Measurements from ENCODE around the gene ASGR1.

Gene ASGR1

DNA sequence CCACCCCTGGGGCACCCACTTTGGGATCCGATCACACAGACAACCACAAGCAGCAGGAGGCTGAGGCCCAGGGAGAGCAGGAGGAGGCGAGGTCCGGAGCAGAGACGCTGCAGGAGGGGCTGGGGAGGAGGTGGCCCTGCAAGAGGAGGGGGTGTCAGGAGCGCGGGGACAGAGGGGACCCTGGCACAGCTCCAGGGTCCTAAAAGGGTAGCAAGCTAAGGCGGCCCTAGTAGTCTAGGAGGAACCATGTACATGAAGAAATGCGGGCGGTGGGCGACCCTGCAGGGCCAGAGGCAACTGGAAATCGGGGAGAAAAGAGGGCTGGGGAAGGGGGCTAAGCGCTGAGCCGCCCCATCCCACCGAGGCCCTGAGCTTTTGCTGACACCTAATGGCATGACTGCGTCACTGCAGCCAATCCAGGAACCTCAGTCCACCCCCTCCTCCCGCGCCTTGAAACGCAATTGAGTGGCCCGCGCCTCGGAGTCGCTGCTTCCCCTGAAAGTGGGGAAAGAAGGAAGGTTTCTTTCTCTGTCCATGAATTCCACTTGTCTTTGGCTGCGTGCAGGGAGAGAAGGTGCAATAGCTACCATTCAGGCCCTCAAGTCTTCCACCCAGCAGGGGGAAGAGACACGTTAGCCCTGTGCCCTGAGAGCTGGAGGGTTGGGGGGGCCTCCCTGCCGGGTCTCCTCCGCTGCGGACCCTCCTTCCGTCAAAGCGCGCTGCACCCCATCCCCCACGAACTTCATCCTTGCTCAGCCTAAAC is 1.8 kb downstream of the ASGR1 start:
- Histone ChIP-seq H3K4me1 (ENCODE audit: low read length) (peaks cover 5% of the 10 kb centered on the region), H3K4me3 (ENCODE audit: low read length) (peak overlapping the region; percentile 90), H4K20me1 (ENCODE audit: insufficient read depth, low read length) (no peaks in the 10 kb centered on the region), H3K4me2 (ENCODE audit: low read length) (peak overlapping the region; percentile 100), H3K27me3 (ENCODE audit: low read depth, low read length) (no peaks in the 10 kb centered on the region), H2AFZ (ENCODE audit: low read depth, low read length) (peak overlapping the region; percentile 90), H3K79me2 (ENCODE audit: low read length) (no peaks in the 10 kb centered on the region), H3K9me3 (ENCODE audit: insufficient read depth, low read length) (no peaks in the 10 kb centered on the region), H3K9ac (ENCODE audit: low read length) (peak overlapping the region; percentile 56), H3K36me3 (replicated peaks; ENCODE audit: low read depth, low read length) (no peaks in the 10 kb centered on the region), H3K27ac (ENCODE audit: low read length) (no peak overlapping the region)
- TF ChIP-seq, protein P1, sequence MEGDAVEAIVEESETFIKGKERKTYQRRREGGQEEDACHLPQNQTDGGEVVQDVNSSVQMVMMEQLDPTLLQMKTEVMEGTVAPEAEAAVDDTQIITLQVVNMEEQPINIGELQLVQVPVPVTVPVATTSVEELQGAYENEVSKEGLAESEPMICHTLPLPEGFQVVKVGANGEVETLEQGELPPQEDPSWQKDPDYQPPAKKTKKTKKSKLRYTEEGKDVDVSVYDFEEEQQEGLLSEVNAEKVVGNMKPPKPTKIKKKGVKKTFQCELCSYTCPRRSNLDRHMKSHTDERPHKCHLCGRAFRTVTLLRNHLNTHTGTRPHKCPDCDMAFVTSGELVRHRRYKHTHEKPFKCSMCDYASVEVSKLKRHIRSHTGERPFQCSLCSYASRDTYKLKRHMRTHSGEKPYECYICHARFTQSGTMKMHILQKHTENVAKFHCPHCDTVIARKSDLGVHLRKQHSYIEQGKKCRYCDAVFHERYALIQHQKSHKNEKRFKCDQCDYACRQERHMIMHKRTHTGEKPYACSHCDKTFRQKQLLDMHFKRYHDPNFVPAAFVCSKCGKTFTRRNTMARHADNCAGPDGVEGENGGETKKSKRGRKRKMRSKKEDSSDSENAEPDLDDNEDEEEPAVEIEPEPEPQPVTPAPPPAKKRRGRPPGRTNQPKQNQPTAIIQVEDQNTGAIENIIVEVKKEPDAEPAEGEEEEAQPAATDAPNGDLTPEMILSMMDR (IDR thresholded peaks at IDR 0.05; ENCODE audit: low read depth, low read length) = peak; percentile 66
- no peak for TF ChIP-seq EZH2phosphoT487 (IDR thresholded peaks at IDR 0.05; ENCODE audit: low read depth)

DNA sequence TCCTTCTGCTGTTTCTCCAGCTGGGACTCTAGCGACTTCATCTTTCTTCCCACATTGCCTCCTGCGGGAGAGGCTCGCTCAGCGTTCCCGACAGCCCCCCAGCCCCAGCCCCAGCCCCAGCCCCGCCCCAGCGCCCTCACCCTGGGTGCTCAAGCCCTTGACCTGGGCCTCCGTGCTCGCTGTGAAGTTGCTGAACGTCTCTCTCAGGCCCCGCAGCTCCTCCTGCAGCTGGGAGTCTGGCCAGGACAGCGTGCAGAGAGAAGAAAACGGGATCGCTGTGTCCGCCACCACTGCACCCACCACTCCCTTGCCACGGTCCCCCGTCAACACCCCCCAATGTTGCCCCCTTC is 2.4 kb downstream of the ASGR1 start:
- Histone ChIP-seq H3K9ac (ENCODE audit: low read length) (no peak overlapping the region), H2AFZ (ENCODE audit: low read depth, low read length) (0 out of 2 replicates have a peak overlapping the region, but pooled peaks have one; percentile 90), H3K36me3 (replicated peaks; ENCODE audit: low read depth, low read length) (no peaks in the 10 kb centered on the region), H3K9me3 (ENCODE audit: insufficient read depth, low read length) (no peaks in the 10 kb centered on the region), H3K4me3 (ENCODE audit: low read length) (peak overlapping the region; percentile 90; the same call in 1 of the 2 replicates), H4K20me1 (ENCODE audit: insufficient read depth, low read length) (no peaks in the 10 kb centered on the region), H3K27ac (ENCODE audit: low read length) (no peak overlapping the region), H3K27me3 (ENCODE audit: low read depth, low read length) (no peaks in the 10 kb centered on the region), H3K4me1 (ENCODE audit: low read length) (peaks cover 5% of the 10 kb centered on the region), H3K4me2 (ENCODE audit: low read length) (peak overlapping the region; percentile 100; the same call in 1 of the 2 replicates), H3K79me2 (ENCODE audit: low read length) (no peaks in the 10 kb centered on the region)
- TF ChIP-seq, protein P1 (IDR thresholded peaks at IDR 0.05; ENCODE audit: low read depth, low read length) = no peak
- TF ChIP-seq EZH2phosphoT487 (IDR thresholded peaks at IDR 0.05; ENCODE audit: low read depth) = no peak

DNA sequence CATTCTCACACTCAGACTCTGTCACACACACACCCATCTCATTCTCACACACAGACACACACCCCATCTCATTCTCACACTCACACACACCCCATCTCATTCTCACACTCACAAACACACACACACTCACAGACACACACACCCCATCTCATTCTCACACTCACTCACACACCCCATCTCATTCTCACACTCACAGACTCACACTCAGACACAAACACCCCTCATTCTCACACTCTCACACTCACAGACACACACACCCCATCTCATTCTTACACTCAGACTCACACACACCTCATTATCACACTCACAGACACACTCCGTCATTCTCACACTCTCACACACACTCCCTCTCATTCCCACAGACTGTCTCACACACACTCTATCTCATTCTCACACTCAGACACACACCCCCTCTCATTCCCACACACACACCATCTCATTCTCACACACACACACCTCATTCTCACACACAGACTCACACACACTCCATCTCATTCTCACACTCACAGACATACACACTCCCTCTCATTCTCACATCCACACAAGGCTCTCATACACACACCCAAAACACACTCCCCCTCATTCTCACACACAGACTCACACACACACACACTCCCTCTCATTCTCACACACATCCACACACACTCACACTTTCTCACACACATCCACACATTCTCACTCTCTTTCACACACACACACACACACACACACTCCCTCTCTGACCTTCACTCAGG is 2.9 kb downstream of the ASGR1 start:
- Histone ChIP-seq H3K27ac (ENCODE audit: low read length) (no peak overlapping the region), H3K27me3 (ENCODE audit: low read depth, low read length) (no peaks in the 10 kb centered on the region), H4K20me1 (ENCODE audit: insufficient read depth, low read length) (no peaks in the 10 kb centered on the region), H3K4me3 (ENCODE audit: low read length) (no peak overlapping the region), H2AFZ (ENCODE audit: low read depth, low read length) (no peak overlapping the region), H3K9me3 (ENCODE audit: insufficient read depth, low read length) (no peaks in the 10 kb centered on the region), H3K9ac (ENCODE audit: low read length) (no peak overlapping the region), H3K36me3 (replicated peaks; ENCODE audit: low read depth, low read length) (no peaks in the 10 kb centered on the region), H3K4me1 (ENCODE audit: low read length) (peaks cover 5% of the 10 kb centered on the region), H3K4me2 (ENCODE audit: low read length) (no peak overlapping the region), H3K79me2 (ENCODE audit: low read length) (no peaks in the 10 kb centered on the region)
- TF ChIP-seq EZH2phosphoT487 (IDR thresholded peaks at IDR 0.05; ENCODE audit: low read depth) = no peak
- TF ChIP-seq, protein P1 (IDR thresholded peaks at IDR 0.05; ENCODE audit: low read depth, low read length) = no peak

DNA sequence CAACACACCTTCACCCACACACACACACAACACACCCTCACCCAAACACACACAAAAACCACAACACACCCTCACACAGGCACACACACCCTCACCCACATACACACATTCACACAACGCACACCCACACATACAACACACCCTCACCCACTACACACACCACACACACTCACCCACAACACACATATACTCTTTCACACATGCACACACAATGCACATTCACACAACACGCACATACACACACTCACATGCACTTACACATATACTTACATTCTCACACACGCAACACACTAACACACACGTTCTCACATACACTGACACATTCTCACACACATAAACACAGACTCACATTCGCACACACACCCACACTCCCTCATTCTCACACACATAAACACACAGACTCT is 3.8 kb downstream of the ASGR1 start:
- Histone ChIP-seq H4K20me1 (ENCODE audit: insufficient read depth, low read length) (no peaks in the 10 kb centered on the region), H3K4me3 (ENCODE audit: low read length) (no peak overlapping the region), H2AFZ (ENCODE audit: low read depth, low read length) (no peak overlapping the region), H3K36me3 (replicated peaks; ENCODE audit: low read depth, low read length) (no peaks in the 10 kb centered on the region), H3K9me3 (ENCODE audit: insufficient read depth, low read length) (no peaks in the 10 kb centered on the region), H3K4me1 (ENCODE audit: low read length) (peaks cover 5% of the 10 kb centered on the region), H3K9ac (ENCODE audit: low read length) (no peak overlapping the region), H3K27me3 (ENCODE audit: low read depth, low read length) (no peaks in the 10 kb centered on the region), H3K27ac (ENCODE audit: low read length) (no peak overlapping the region), H3K4me2 (ENCODE audit: low read length) (no peak overlapping the region), H3K79me2 (ENCODE audit: low read length) (no peaks in the 10 kb centered on the region)
- TF ChIP-seq EZH2phosphoT487 (IDR thresholded peaks at IDR 0.05; ENCODE audit: low read depth) = no peak
- TF ChIP-seq, protein P1 (IDR thresholded peaks at IDR 0.05; ENCODE audit: low read depth, low read length) = no peak
